Natural killer cell (primary cell): ENCODE measurements around the gene CHD2. TPM values are rescaled to one million over a fixed set of nuclear protein-coding genes. Genes with fewer than 3 reads are reported as not detected.

Source experiments
- ATAC-seq, 3 donors: fragments of 150-1000 bp in 2 of 3; fragments of 200-7000 bp in 1 of 3; cut with Tn5 transposase; 1 replicate in 1 of 3; 2 replicates in 2 of 3; pipeline ENCODE4 v1.10.0; 2021; ENCODE audit warnings: mild to moderate bottlenecking in 2 of 3, moderate library complexity in 2 of 3
- DNase-seq, 2 donors: peaks; one replicate each; pipeline versions ENCODE4 v3.0.0 to v3.0.0-alpha.2; 2013 to 2021; ENCODE audit warnings: mixed read lengths in 1 of 2
- H3K27ac ChIP-seq: one replicate; pipeline ENCODE4 v1.5.1; 2013; ENCODE audit warnings: mild to moderate bottlenecking, low read length
- H3K27me3 ChIP-seq: one replicate; pipeline ENCODE4 v1.6.1; 2013; ENCODE audit warnings: low read length; ENCODE audit not compliant: control insufficient read depth, insufficient read depth
- H3K36me3 ChIP-seq: one replicate; pipeline ENCODE4 v1.6.1; 2013; ENCODE audit warnings: low read length; ENCODE audit not compliant: control insufficient read depth, insufficient read depth
- H3K4me1 ChIP-seq: one replicate; pipeline ENCODE4 v1.6.1; 2013; ENCODE audit warnings: low read length; ENCODE audit not compliant: control insufficient read depth, insufficient read depth
- H3K4me3 ChIP-seq: one replicate; pipeline ENCODE4 v1.5.1; 2013; ENCODE audit warnings: low read length
- H3K9me3 ChIP-seq: one replicate; pipeline ENCODE4 v1.6.1; 2013; ENCODE audit warnings: low read length; ENCODE audit not compliant: control insufficient read depth, insufficient read depth
- H3K27ac Mint-ChIP-seq, 2 donors: one replicate each; pipeline ENCODE4 v1.8.0; 2022; ENCODE audit warnings: mild to moderate bottlenecking in 2 of 2, mixed read lengths in 2 of 2, moderate library complexity in 1 of 2
- H3K27me3 Mint-ChIP-seq, 2 donors: one replicate each; pipeline ENCODE4 v1.8.0; 2022; ENCODE audit warnings: low read depth in 2 of 2, mixed read lengths in 2 of 2
- H3K36me3 Mint-ChIP-seq: one replicate; pipeline ENCODE4 v1.8.0; 2022; ENCODE audit warnings: mixed read lengths
- H3K4me1 Mint-ChIP-seq, 2 donors: one replicate each; pipeline ENCODE4 v1.8.0; 2022; ENCODE audit warnings: mixed read lengths in 2 of 2
- H3K4me3 Mint-ChIP-seq: one replicate; pipeline ENCODE4 v1.8.0; 2022; ENCODE audit warnings: mild to moderate bottlenecking, moderate library complexity, mixed read lengths
- H3K9me3 Mint-ChIP-seq, 2 donors: one replicate each; pipeline ENCODE4 v1.8.0; 2022; ENCODE audit warnings: mixed read lengths in 2 of 2
- WGBS: methylation state at CpG from one replicate; pipeline ENCODE4 v1.1.7; 2013; ENCODE audit warnings: missing lambda C conversion rate; ENCODE audit not compliant: insufficient coverage; 5-methylcytosine and 5-hydroxymethylcytosine counted together
- intact Hi-C: fragments of 100-400 bp; cut with micrococcal nuclease; formaldehyde crosslinking; loops from one replicate; pipeline ENCODE4 v1.14.2; 2022
- total RNA-seq, 4 donors: library from RNA; stranded (reverse); fragments of 120-200 nt in 1 of 4; gene quantifications; one replicate each; pipeline versions ENCODE4 v1.2.3 to v1.2.4, GENCODE V29; 2013 to 2022
- TF ChIP-seq, protein P1 (sequence below): fragments of 200-600 bp; IDR thresholded peaks from one replicate; pipeline ENCODE4 v1.8.0; 2022; ENCODE audit warnings: antibody characterized with exemption

CHD2 gene
- total RNA-seq, 3 donors from 2014 or later (not counting 1 experiment from before 2014, with no cell fraction given), result 418 to 449 (median 441) TPM

DNA sequence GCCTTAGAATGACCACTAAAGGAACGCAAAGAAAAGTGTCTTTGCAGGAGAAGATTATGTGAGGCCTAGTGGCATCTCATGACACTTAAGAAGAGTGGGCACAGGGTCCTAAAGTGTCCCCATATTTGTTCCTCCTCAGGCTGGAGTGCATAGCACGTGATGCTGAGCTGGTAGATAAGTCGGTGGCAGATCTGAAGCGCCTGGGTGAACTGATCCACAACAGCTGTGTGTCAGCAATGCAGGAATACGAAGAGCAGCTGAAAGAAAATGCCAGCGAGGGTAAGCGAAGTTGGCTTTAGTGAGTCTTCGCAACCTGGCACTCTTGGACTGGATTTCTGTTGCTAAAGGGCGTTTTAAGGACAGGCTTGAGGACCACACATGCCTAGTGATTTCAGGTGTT, 92.6 kb downstream of the CHD2 start:
- H3K27me3 Mint-ChIP-seq, result no peaks in the 10 kb centered on the region
- H3K4me3 Mint-ChIP-seq, result no peak overlapping the region
- H3K27me3 ChIP-seq, result no peaks in the 10 kb centered on the region
- peaks cover 94% of the 10 kb centered on the region for H3K36me3 ChIP-seq
- peaks cover 48% of the 10 kb centered on the region for H3K36me3 Mint-ChIP-seq
- ATAC-seq, result no peak
- no peak overlapping the region for H3K4me3 ChIP-seq
- no peak overlapping the region for H3K27ac ChIP-seq
- H3K9me3 Mint-ChIP-seq, result no peaks in the 10 kb centered on the region
- H3K9me3 ChIP-seq, result no peaks in the 10 kb centered on the region
- intact Hi-C loops, result no loop called here
- over 99% methylated on average over 9 of the region's 9 CpGs for WGBS
- no peak for DNase-seq
- H3K4me1 Mint-ChIP-seq, result peaks cover 25 to 33% of the 10 kb centered on the region in 2 donors
- H3K4me1 ChIP-seq, result no peaks in the 10 kb centered on the region
- TF ChIP-seq, protein P1, sequence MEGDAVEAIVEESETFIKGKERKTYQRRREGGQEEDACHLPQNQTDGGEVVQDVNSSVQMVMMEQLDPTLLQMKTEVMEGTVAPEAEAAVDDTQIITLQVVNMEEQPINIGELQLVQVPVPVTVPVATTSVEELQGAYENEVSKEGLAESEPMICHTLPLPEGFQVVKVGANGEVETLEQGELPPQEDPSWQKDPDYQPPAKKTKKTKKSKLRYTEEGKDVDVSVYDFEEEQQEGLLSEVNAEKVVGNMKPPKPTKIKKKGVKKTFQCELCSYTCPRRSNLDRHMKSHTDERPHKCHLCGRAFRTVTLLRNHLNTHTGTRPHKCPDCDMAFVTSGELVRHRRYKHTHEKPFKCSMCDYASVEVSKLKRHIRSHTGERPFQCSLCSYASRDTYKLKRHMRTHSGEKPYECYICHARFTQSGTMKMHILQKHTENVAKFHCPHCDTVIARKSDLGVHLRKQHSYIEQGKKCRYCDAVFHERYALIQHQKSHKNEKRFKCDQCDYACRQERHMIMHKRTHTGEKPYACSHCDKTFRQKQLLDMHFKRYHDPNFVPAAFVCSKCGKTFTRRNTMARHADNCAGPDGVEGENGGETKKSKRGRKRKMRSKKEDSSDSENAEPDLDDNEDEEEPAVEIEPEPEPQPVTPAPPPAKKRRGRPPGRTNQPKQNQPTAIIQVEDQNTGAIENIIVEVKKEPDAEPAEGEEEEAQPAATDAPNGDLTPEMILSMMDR, result no peak
- peak overlapping the region in 1 of 2 donors; percentile 57 for H3K27ac Mint-ChIP-seq

DNA sequence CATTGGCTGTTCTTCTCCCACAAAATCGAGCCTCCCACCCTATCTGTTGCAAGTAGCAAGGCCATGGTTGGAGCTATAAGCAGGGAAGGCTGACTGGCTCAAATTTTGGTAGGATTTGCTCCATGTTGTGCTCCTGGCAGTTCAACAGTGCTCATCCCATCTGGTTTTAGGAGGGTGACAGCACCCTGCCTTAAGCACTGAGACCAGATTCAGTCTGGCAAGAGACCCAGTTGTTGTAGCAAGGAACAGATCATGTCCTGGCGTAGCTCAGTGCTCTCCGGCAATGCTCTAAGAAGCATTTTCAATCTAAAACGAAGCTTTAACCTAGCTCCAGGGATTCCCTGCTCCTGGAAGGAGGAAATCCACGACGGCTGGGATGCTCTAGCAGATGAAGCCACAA, 97.7 kb downstream of the CHD2 start:
- no peak overlapping the region for H3K27ac Mint-ChIP-seq
- no peaks in the 10 kb centered on the region for H3K27me3 ChIP-seq
- no peaks in the 10 kb centered on the region for H3K4me1 ChIP-seq
- TF ChIP-seq, protein P1, result no peak
- intact Hi-C loops, result no loop called here
- peaks cover 19 to 35% of the 10 kb centered on the region in 2 donors for H3K4me1 Mint-ChIP-seq
- DNase-seq (no peak), ATAC-seq (no peak)
- H3K36me3 ChIP-seq, result peaks cover 93% of the 10 kb centered on the region
- no peaks in the 10 kb centered on the region for H3K9me3 Mint-ChIP-seq
- H3K9me3 ChIP-seq, result no peaks in the 10 kb centered on the region
- peaks cover 71% of the 10 kb centered on the region for H3K36me3 Mint-ChIP-seq
- H3K27ac ChIP-seq, result no peak overlapping the region
- H3K4me3 Mint-ChIP-seq, result no peak overlapping the region
- 93% methylated on average over 6 of the region's 6 CpGs for WGBS
- H3K4me3 ChIP-seq, result no peak overlapping the region
- H3K27me3 Mint-ChIP-seq, result no peaks in the 10 kb centered on the region

DNA sequence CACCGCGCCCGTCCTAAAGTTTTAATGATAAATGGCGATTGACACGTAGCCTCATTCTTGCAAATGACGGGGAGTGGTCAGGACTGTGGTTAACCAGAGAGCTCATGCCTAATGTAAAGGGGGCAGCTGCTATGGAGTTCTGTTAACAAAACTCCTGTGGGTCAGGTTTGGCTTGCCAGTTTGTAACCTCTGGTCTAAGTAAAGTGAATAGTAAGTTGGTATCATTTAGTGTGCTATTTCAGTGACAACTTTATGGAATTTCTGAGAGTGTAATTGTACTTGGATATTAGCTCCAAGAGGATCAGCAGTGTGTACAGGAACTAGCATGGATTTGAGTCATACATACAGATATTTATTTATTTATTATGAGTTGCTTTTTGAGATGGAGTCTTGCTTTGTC, 101.0 kb downstream of the CHD2 start:
- Histone ChIP-seq H3K4me1 (no peaks in the 10 kb centered on the region), H3K9me3 (no peaks in the 10 kb centered on the region), H3K27ac (no peak overlapping the region), H3K36me3 (peaks cover 93% of the 10 kb centered on the region), H3K4me3 (no peak overlapping the region), H3K27me3 (no peaks in the 10 kb centered on the region)
- 81% methylated on average over 6 of the region's 6 CpGs for WGBS
- Mint-ChIP-seq H3K27me3 (no peaks in the 10 kb centered on the region), H3K4me1 (peaks cover 11 to 12% of the 10 kb centered on the region in 2 donors), H3K27ac (peak overlapping the region; percentile 10 to 33), H3K36me3 (peaks cover 65% of the 10 kb centered on the region), H3K9me3 (no peaks in the 10 kb centered on the region), H3K4me3 (no peak overlapping the region)
- no peak for DNase-seq
- TF ChIP-seq, protein P1, result no peak
- no peak for ATAC-seq
- intact Hi-C loops, result loop anchor here (2.0 kb wide), 1 partner anchor 76 kb away; no protein-coding TSS in a partner anchor

DNA sequence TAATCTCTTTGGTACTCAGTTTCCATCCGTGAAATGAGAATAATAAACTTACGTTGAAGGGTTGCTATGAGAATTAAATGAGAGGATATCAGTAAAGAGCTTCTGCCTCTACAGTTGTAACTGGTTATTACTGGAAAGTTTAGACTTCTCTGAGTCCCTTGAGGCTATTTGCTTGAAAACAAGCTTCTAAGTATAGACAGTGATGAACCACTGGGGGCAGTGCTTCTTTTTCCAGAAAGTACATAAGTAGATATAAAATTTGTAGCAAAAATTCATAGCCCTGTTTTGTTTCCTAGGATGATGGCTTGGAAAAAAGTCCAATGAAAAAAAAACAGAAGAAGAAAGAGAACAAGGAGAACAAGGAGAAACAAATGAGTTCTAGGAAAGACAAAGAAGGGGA, 101.8 kb downstream of the CHD2 start:
- Histone ChIP-seq H3K27me3 (no peaks in the 10 kb centered on the region), H3K36me3 (peaks cover 93% of the 10 kb centered on the region), H3K27ac (no peak overlapping the region), H3K4me1 (no peaks in the 10 kb centered on the region), H3K9me3 (no peaks in the 10 kb centered on the region), H3K4me3 (no peak overlapping the region)
- intact Hi-C loops, result loop anchor here (2.0 kb wide), 1 partner anchor 75 kb away; no protein-coding TSS in a partner anchor
- Mint-ChIP-seq H3K4me3 (no peak overlapping the region), H3K9me3 (no peaks in the 10 kb centered on the region), H3K4me1 (peaks cover 11 to 12% of the 10 kb centered on the region in 2 donors), H3K36me3 (peaks cover 58% of the 10 kb centered on the region), H3K27ac (peak overlapping the region; percentile 46 to 47), H3K27me3 (no peaks in the 10 kb centered on the region)
- TF ChIP-seq, protein P1, result no peak
- WGBS, result 98% methylated on average over 2 of the region's 2 CpGs
- DNase-seq (no peak), ATAC-seq (no peak)
